Measurements from ENCODE around the gene ZEB1.

The ZEB1 gene

DNA sequence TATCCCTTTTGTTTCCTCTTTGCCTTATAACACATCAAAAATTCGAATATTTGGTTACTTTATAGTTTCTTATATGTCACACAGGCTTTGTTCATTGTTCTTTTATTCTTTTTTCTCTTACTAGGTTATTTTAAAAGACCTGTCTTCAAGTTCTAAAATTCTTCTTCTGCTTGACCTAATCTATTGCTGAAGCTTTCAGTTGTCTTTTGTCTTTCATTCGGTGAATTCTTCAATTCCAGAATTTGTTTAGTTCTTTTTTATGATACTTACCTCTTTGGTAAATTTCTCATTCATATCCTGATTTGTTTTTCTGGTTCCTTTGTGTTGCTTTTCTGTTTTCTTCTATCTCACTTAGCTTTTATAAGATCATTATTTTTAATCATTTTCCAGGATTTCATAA is 188.4 kb downstream of the ZEB1 start:
- Histone ChIP-seq H3K27ac (ENCODE audit: low read depth, low read length) (no peak overlapping the region), H3K4me1 (ENCODE audit: control insufficient read depth, low read length) (no peaks in the 10 kb centered on the region), H3K4me3 (ENCODE audit: low read length) (no peak overlapping the region), H3K36me3 (ENCODE audit: control insufficient read depth, low read length) (peaks cover 56% of the 10 kb centered on the region), H4K20me1 (ENCODE audit: control insufficient read depth, insufficient read depth, low read depth, low read length) (no peaks in the 10 kb centered on the region), H3K4me2 (ENCODE audit: low read length) (no peak overlapping the region), H3K27me3 (ENCODE audit: control insufficient read depth, low read length) (no peaks in the 10 kb centered on the region), H3K9me3 (ENCODE audit: control insufficient read depth, insufficient read depth, low read length) (peaks cover 21% of the 10 kb centered on the region; the same call in 1 of the 2 replicates), H3K9me2 (replicated peaks; ENCODE audit: control insufficient read depth, low read length) (no peaks in the 10 kb centered on the region), H3K79me2 (ENCODE audit: control insufficient read depth, low read length) (no peaks in the 10 kb centered on the region), H3F3A (ENCODE audit: control insufficient read depth, insufficient read depth) (no peaks in the 10 kb centered on the region)
- TF ChIP-seq EZH2phosphoT487 (IDR thresholded peaks at IDR 0.05; ENCODE audit: borderline replicate concordance, low read length): no peak
- TF ChIP-seq, protein P1, sequence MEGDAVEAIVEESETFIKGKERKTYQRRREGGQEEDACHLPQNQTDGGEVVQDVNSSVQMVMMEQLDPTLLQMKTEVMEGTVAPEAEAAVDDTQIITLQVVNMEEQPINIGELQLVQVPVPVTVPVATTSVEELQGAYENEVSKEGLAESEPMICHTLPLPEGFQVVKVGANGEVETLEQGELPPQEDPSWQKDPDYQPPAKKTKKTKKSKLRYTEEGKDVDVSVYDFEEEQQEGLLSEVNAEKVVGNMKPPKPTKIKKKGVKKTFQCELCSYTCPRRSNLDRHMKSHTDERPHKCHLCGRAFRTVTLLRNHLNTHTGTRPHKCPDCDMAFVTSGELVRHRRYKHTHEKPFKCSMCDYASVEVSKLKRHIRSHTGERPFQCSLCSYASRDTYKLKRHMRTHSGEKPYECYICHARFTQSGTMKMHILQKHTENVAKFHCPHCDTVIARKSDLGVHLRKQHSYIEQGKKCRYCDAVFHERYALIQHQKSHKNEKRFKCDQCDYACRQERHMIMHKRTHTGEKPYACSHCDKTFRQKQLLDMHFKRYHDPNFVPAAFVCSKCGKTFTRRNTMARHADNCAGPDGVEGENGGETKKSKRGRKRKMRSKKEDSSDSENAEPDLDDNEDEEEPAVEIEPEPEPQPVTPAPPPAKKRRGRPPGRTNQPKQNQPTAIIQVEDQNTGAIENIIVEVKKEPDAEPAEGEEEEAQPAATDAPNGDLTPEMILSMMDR (IDR thresholded peaks at IDR 0.05; ENCODE audit: low read depth, low read length, poor library complexity, severe bottlenecking): no peak

DNA sequence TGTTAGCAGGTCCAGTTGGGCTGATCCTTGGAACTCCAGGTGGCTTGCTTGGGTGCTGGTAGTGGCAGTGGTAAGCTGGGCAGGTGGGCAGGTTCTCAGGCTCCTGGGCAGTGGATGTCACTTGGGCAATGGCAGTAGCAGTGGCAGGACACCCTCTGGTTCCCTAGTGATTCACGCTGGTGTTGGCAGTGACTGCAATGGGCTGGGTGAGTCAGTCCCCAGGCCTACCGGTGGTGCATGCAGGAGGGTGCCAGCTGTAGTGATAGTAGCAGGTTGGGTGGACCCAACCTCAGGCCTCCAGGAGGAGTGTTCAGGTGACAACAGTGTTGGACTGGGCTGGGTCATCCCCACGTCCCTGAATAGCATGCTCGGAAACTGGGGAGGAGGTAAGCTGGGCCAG is 189.2 kb downstream of the ZEB1 start:
- no peaks in the 10 kb centered on the region for H3K27me3 ChIP-seq (ENCODE audit: control insufficient read depth, low read length)
- no peaks in the 10 kb centered on the region for H3F3A ChIP-seq (ENCODE audit: control insufficient read depth, insufficient read depth)
- H3K9me2 ChIP-seq (replicated peaks; ENCODE audit: control insufficient read depth, low read length): no peaks in the 10 kb centered on the region
- no peak for TF ChIP-seq EZH2phosphoT487 (IDR thresholded peaks at IDR 0.05; ENCODE audit: borderline replicate concordance, low read length)
- TF ChIP-seq, protein P1 (IDR thresholded peaks at IDR 0.05; ENCODE audit: low read depth, low read length, poor library complexity, severe bottlenecking): no peak
- H3K4me3 ChIP-seq (ENCODE audit: low read length): no peak overlapping the region
- H3K36me3 ChIP-seq (ENCODE audit: control insufficient read depth, low read length): peaks cover 59% of the 10 kb centered on the region
- no peaks in the 10 kb centered on the region for H3K4me1 ChIP-seq (ENCODE audit: control insufficient read depth, low read length)
- peaks cover 21% of the 10 kb centered on the region; the same call in 1 of the 2 replicates for H3K9me3 ChIP-seq (ENCODE audit: control insufficient read depth, insufficient read depth, low read length)
- no peaks in the 10 kb centered on the region for H4K20me1 ChIP-seq (ENCODE audit: control insufficient read depth, insufficient read depth, low read depth, low read length)
- H3K4me2 ChIP-seq (ENCODE audit: low read length): no peak overlapping the region
- H3K27ac ChIP-seq (ENCODE audit: low read depth, low read length): no peak overlapping the region
- no peaks in the 10 kb centered on the region for H3K79me2 ChIP-seq (ENCODE audit: control insufficient read depth, low read length)

DNA sequence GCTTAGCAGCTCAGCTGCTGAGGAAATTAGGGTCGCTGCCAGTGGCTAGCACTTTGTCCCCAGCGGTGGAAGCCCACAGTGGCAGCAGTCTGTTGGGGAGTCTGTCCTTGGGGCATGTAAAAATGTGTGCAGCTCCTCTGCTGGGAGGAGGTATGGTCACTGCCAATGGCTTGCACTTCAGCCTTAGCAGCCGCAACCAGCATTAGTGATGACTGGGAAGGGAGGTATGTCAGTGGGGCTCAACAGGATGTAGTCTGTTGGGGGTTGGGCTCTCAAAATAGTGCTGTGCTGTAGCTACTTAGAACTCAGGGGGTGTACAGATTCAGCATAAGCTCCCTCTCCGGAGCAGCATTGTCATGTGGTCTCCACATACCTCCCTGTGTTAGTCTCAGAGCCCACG is 189.9 kb downstream of the ZEB1 start:
- H3K4me1 ChIP-seq (ENCODE audit: control insufficient read depth, low read length): no peaks in the 10 kb centered on the region
- no peaks in the 10 kb centered on the region for H3F3A ChIP-seq (ENCODE audit: control insufficient read depth, insufficient read depth)
- no peaks in the 10 kb centered on the region for H3K27me3 ChIP-seq (ENCODE audit: control insufficient read depth, low read length)
- no peak overlapping the region for H3K27ac ChIP-seq (ENCODE audit: low read depth, low read length)
- H3K9me2 ChIP-seq (replicated peaks; ENCODE audit: control insufficient read depth, low read length): no peaks in the 10 kb centered on the region
- no peaks in the 10 kb centered on the region for H3K79me2 ChIP-seq (ENCODE audit: control insufficient read depth, low read length)
- H3K4me3 ChIP-seq (ENCODE audit: low read length): no peak overlapping the region
- TF ChIP-seq, protein P1 (IDR thresholded peaks at IDR 0.05; ENCODE audit: low read depth, low read length, poor library complexity, severe bottlenecking): no peak
- no peak for TF ChIP-seq EZH2phosphoT487 (IDR thresholded peaks at IDR 0.05; ENCODE audit: borderline replicate concordance, low read length)
- H3K36me3 ChIP-seq (ENCODE audit: control insufficient read depth, low read length): peaks cover 63% of the 10 kb centered on the region
- H4K20me1 ChIP-seq (ENCODE audit: control insufficient read depth, insufficient read depth, low read depth, low read length): no peaks in the 10 kb centered on the region
- peaks cover 21% of the 10 kb centered on the region; the same call in 1 of the 2 replicates for H3K9me3 ChIP-seq (ENCODE audit: control insufficient read depth, insufficient read depth, low read length)
- H3K4me2 ChIP-seq (ENCODE audit: low read length): no peak overlapping the region

All from DOHH2 (cell line).